ELR (cell line): ENCODE measurements around the gene FAM193B.

Source experiments
- DNase-seq: peaks from one replicate; pipeline ENCODE4 v3.0.0-alpha.2; 2015; ENCODE audit warnings: low read depth

The FAM193B gene

DNA sequence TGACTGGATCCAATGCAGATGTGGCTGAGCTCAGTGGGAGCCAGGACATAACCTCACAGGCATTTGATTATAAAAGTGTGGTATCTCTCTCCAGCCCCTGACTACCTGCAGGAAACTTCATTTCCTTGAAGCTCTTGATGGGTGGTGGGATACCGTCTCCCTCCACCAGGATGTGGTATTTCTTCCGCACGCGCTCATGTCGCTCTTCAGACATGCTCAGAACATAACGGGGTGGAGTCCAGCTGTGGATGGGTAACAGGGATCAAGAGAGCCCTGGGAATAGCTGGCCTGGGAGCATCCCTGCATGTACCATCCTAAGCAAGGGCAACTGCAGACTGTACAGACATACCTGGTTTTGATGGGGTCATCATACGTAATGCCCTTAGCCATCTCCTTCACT lies 38.8 kb downstream of the FAM193B start:
- no peak for DNase-seq

DNA sequence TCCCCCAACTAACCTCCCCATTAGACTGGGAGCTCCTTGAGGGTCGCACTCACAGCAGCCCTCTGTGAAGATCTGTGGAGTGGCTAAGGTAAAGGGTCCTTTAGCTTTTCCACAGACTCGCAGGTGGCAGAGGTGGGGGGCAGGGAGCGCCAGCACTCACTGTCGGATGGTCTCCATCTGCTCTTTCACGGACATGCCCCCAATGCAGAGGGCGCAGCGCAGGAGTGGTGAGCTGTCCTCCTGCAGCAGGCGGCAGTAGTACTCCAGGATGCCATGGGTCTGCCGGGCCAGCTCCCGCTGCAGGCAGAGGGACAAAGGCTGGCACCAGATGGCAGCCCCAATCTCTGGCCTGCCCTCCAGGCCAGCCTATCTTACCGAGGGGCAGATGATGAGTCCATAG lies 39.8 kb downstream of the FAM193B start:
- no peak for DNase-seq

DNA sequence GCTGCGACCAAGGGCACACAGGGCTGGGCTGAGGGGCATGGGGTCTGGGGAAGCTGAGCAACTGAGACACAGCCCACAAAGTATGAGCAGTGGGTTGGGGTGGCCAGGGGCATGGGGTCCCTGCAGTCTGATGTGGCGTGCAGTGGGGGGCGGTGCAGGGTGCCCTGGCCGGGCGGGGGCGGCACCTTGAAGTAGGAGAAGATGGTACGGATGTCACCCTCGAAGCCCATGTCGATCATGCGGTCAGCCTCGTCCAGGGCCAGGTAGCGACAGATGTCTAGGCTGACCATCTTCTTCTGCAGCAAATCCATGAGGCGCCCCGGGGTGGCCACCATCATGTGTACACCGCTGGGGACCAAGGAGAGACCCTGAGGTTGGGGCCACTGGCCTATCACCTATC lies 40.9 kb downstream of the FAM193B start:
- DNase-seq = no peak

DNA sequence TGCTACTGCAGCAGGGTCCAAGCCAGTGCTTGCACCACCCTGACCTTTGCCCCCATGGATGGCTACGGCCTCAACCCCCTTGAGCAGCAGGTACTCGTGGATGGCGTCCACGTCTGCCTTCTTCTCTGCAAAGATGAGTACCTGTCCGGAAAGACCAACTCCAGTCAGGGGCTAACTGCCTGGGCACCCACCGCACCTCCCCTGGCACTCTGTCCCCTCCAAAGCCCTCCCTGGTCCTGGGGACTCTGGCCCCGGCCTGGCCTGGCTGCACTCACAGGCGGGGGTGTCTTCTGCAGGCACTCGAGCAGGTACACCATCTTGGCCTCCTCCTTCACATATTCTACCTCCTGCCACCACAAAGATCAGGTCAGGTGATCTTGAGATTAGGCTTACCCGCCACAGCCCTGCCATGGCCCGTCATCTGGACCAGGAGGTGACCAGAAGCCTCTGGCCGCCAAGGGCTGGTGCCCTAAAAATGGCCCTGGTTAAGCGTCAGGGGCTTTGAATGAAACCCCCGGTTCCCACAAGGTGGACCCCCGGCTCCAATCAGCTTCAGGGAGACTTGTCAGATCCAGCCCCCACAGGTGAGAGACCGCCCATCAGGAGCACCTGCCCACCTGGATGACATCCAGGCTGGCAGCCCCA lies 41.5 kb downstream of the FAM193B start:
- DNase-seq = no peak

DNA sequence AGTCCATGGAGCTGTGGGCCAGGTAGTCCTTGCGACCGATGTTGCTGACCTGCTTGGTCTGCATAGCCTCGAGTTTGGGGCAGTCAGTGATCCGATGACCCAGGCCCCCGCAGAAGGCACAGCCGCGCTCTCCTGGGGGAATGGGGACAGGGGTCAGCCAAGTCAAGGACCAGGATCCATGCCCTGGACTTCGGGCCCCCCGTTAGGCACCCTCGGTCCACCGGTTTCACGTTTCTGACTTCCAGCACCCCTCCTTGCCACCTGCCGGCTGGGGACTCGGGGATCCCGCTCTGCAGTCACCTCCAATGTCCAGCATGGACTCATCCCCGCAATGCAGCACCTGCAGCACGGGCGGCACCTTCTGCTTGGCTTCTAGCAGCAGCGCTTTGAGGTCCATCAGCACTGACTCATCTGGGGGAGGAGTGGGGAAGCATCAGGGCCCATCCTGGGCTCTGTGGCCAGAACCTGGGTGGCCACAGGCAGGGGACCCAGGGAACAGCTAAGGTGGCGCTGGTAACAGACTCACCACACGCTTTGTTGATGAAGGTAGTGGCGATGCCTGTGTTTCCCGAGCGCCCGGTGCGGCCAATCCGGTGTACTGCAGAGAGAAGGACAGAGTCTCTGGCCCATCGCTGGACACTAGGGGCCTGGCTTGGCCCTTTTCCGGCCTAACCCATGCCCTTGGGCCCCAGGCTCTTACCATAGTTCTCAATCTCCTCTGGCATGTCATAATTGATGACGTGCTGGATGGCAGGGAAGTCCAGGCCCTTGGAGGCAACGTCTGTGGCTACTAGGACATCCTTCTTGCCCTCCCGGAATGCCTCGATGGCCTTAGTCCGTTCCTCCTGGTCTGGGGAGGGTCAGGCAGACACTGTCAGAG lies 42.3 kb downstream of the FAM193B start:
- no peak for DNase-seq

DNA sequence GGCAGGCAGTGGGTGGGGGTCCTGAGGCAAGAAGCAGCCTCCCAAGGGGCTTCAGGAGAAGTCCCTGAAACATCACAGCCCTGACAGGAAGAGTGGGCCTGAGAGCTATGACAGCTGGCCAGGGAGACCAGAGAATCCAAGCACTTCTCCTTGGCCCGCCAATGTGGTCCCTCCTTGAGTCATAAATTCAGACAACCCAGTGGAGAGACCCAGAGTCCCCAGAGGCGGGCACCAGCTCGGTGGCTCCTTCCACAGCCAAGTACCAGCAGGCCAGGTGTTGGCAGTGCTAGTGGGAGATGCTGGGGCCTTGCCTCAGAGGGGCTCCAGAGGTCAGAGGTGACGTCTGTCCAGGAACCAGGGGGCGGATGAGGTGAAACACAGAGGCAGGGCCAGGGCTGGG lies 43.2 kb downstream of the FAM193B start:
- no peak for DNase-seq

DNA sequence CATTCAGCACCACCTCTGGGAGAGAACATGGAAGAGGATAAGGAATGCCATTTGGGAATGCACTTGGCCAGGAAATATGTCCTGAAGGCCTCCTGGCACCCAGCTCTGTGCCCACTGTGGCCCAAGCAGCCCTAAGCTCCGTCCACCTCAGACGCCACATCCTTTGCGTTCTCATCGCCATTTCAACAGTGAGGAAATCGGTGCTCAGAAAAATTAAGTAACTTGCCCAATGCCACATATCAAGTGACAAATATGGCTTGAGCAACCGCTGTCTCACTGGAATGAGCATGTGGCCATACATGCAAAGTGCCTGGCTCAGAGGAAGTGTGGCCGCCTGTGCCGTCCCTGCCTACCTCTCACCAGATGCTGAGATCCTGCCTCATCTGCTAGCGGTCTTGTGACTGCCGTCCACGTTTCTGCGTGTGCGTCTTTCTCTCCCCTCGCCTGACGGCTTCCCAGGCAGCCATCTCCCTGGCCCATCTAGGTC lies 43.8 kb downstream of the FAM193B start:
- DNase-seq = no peak

DNA sequence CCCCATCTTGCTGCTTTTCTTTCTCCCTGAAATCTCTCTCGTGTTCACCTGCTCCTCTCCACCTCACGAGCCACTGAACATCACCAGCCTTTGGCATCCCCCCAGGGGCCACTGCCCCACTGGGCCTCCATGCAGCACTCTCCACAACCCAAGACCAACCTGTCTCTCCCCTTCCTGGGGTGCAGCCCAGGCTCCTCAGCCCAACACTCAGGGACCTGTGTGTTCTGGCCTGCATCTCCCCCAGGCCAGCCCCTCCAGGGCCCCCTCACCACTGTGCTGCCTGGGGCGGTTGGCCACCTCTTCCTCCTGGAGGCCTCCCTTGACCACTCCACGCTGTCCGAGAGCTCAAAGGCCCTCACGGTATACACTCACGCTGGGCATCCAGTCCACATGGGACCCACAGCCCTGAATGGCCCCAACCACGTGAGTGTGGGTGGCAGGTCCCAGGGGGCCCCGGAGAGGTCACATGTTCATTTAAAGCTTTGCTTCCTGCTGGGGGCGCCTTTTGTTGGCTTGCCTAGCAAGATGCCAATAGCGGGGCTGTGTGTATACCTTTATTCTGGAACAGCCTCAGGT lies 44.3 kb downstream of the FAM193B start:
- DNase-seq = no peak

DNA sequence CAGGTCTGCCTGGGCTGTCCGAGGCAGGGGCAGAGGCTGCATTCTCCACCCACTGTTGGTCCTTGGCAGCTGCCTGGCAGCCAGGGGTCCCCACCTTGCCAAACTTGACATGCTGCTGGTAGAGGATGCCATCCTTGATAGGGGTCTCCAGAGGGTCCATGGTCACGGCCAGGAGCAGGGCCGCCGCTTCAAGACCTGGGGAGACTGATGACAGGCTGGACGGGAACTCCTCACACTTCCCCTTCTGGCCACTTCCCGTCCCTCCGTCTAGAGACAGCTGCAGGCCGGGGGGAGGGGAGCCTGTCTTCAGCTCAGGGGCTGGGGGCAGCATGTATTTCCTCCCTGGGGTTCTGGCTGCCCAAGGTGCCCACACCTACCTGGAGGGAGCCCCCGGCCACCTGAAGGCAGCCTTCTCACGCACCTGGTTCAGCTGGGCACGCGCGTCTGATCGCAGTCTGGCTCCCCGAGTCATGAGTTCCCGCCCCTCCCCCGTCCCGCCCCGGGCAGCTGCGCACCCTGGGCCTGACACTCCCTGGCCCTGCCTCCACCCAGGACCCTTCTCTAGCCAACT lies 44.9 kb downstream of the FAM193B start, which contains the start of gene DOK3:
TSS of gene DOK3 (minus strand) at position 446 of the 571 bp plus-strand sequence. CDS start at position 160, 286 bp downstream.
- no peak for DNase-seq

DNA sequence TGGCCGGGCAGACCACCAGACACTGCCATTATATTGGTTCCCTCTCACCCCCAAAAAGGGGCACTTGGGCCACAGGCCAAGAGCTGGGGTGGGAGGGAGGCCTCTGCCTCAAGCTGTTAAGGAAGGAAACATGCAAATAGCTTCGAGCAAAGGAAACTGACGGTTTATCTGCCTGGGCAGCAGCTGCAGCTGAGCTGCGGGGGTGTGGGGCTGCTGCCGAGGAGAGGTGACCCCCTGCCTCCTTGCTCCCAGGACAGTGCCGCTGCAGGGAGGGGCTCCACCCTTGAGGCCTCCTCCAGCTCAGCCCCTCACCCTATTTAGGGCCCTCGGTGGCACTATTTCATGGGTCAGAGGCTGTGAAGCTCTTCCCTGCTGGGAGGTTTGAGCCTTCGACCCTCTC lies 45.5 kb downstream of the FAM193B start:
- no peak for DNase-seq

DNA sequence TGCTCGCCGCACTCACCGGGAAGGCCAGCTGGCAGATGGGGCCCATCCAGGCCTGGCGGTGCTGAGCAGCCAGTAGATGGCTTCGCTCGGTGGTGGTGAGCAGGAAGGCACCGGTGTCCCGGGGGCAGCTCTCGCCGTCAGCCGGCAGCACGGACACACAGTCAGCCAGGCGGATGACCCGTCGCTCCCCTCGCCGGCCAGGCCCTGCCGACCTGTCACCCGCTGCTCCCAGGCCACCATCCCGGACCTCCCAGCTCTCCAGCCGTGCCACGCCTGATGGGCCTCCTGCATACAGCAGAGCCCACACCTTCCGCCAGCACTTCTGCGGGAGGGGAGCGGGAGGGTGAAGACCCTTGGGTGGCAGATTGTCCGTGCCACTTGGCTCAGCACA lies 46.1 kb downstream of the FAM193B start:
- DNase-seq = no peak

DNA sequence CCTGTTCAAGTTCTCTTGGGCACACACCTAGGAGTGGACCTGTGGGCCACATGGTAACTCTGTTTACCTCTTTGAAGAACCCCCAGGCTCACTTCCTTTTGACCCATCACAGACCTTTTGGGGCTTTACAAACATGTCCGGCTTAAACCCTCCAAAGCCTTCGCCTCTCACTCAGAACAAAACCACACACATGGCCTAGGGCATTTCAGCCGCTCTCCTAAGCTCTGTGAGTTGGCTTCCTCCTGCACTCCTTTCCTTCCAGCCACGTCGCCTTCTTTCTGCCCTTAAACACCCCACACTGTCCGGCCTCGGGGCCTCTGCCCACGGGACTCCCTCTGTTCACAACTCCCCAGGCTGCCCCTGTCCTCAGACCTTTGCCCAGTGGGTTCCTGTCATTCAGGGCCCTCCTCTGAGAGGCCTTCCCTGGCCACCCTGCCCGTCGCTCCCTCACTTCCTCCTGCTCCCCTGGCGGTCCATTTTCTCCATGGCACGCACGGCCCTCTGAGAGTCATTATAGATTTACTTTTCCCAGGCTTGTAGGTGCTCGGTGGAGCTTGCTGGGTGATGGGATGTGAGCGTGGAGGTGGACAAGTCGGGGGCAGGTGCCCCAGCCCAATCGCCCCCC lies 46.7 kb downstream of the FAM193B start:
- DNase-seq = peak; percentile 36

DNA sequence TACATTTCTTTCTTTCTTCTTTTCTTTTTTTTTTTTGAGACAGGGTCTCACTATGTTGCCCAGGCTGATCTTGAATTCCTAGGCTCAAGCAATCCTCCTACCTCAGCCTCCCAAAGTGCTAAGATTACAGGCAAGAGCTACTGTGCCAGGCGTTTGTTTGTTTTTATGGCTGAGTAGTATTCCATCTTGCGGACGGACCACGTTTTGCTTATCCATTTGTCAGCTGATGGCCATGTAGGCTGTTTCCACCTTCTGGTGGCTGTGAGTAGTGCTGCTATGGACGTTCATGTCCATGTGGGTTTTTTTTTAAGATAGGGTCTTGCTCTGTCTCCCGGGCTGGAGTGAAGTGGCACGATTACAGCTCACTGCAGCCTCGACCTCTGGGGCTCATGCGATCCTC lies 47.2 kb downstream of the FAM193B start:
- DNase-seq = peak; percentile 58

DNA sequence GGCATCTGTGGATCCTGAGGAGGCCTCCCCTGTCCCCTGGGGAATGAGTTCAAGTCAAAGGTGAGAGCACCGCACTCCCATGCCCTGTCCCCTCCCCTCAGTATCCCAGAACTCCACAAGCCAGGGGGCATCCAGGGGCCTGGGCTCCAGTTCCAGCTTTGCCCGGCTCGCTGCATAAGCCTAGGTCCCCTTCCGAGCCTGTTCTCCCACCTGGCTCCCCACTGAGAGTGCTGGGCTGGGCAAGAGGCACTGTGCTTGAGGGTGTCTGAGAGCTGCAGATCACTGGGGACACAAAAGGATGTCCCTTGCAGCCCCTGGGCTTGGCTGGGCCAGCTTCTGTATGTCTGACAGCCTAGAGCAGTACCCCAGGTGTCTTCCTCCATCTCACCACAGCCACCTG lies 49.3 kb downstream of the FAM193B start:
- DNase-seq = no peak

DNA sequence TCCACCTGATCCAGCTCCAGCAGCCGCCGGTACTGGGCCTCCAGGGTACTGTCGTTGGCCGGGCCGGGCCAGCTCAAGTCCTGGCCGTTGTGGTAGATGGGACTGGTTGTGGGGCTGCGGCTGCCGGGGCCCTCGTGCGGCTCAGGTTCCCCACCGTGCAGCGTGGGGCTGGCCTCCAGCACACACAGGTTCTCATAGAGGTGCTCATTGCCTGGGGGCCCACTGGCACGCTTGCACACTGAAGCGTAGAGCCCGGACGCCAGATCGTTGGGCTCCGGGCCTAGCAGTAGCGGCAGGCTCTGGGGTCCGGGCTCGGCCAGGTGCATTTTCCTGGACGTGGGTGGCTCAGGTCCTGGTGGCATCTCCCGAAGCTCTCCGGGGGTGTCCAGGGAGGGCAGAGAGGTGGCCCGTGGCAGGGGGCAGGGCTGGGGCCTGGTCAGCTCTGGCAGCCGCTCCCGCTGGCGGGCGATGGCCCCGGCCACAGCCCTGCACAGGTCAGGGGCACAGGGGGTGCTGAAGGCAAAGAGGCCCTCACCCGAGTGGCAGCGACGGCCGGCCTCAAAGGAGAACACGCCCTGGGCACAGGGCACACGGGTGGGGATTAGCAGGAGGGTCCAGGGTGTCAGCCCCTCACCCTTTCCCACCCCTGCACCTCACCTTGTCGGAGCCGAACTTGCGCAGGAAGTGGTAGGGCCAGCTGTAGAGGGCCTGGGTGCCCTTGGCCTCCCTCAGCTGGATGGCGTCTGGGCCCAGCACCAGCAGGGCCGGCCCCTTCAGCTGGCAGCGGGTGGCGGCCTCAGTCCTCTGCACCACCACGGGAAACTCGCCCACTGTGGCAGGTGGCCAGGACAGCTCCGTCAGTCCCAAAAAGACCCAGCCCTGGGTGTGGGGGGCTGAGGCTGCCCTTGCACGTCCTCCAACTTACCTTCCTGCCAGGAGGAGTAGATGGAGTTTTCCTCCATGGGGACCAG lies 50.0 kb downstream of the FAM193B start:
- no peak for DNase-seq

DNA sequence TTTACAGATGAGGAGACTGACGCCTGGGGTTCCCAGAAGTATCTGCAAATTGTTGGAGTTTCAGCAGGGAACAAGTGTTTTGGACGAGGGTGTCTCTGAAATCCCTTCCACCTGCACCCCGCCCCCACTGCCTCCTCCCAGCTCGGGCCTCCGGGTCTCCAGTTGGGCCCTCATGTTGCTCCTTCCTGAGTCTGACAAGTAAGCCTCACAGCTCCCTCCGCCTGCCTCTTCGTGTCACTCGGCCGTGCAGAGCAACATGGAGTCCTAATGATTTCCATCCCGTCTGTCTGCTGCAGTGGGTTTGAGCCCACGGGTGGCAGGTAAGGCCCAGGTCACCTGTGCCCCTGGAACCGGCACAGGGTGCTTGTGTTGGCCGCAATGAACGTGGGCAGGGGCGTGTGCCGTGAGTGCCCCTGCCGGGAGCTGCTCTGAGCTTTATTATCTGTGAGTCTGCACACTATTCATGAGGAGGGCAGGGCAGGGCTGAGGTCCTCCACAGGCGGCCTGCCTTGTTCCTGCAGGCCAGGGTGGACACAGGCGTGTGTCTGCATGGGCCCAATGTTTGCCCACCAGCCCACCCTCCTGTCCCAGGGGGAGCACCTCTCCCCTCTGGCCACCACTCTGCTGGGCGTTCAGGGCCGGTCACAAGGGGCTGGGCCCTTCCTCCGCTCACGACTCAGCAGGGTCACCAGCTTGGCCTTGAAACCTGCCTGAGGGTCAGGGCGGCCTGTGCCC lies 50.8 kb downstream of the FAM193B start:
- DNase-seq = no peak

DNA sequence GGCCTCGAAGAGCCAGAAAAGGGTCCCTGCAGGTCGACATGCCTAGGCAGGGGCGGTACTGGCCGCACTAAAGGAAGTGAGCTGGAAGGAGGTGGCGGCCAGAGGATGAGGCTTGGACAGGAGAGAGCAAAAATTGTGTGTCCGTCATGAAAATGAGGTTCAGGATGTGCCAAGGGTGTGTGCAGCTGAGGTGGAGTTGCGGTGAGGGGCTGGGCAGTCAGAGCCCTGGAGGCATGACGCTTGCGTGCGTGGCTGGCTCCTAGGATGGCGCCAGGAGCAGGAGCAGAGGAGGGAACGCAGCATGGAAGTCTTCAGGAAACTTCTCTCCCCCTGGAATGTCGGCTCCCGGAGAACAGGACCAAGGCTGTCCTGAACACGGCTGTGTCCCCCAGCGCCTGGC lies 51.5 kb downstream of the FAM193B start:
- no peak for DNase-seq

DNA sequence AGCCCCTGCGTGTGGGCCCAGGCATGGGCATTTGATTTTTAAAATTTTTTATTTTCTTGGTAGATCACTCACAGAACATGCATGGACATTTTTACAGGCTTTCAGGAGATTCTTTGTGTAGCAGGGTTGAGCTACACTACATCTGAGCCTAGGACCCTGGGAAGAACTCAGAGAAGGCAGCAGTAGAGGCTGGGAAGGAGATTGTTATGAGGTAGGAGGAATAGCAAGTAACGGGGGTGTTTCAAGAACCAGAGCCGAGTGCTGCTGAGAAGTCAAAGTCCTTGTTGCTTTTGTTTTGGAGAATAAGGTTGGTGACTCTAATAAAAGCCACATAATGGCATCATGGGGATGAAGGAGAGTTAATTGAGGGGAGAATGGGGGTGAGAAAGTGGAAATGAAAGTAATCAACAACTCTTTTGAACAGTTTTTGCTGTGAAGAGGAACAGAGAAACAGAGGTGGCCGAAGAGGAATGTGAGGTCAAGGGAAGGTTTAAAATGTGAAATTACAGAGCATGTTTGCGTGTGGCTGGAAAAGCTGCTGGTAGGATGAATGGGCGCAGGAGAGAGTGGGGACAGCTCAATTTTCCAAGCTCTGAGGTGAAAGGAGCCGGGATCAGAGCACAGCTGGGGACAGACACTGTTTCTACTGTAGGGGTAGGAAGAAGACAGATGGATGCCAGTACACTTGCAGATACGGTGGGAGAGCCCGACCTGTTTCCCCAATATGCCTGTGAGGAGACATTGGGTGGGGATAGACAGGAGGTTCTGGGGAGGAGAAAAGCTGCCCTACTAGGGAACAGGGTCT lies 52.3 kb downstream of the FAM193B start:
- DNase-seq = no peak
